Measurements from ENCODE around the gene CFAP20DC. TPM values are rescaled to one million over a fixed set of nuclear protein-coding genes. Genes with fewer than 3 reads are reported as not detected.
A peak's percentile ranks its signal among the peaks of the same experiment; 100 is the strongest.

The CFAP20DC gene
- total RNA-seq, 1 donor = 2.2 TPM

GRCh38 chr3:58839964-58840363 lies 209.9 kb downstream of the CFAP20DC start:
- Histone ChIP-seq H3K27me3 (ENCODE audit: insufficient read depth, low read length) (no peaks in the 10 kb centered on the region), H3K4me2 (ENCODE audit: insufficient read depth, low read length) (no peak overlapping the region), H3K4me3 (ENCODE audit: insufficient read depth, low read length) (no peak overlapping the region), H2AFZ (ENCODE audit: low read length) (no peak overlapping the region), H3K4me1 (ENCODE audit: insufficient read depth, low read length) (peaks cover 5% of the 10 kb centered on the region), H3K9me3 (ENCODE audit: low read depth, low read length) (no peaks in the 10 kb centered on the region), H3K36me3 (ENCODE audit: insufficient read depth, low read length) (no peaks in the 10 kb centered on the region), H3K79me2 (ENCODE audit: insufficient read depth, low read length) (no peaks in the 10 kb centered on the region), H4K20me1 (ENCODE audit: insufficient read depth, low read length) (no peaks in the 10 kb centered on the region), H3K27ac (ENCODE audit: low read depth, low read length) (no peak overlapping the region)
- TF ChIP-seq, protein P1, sequence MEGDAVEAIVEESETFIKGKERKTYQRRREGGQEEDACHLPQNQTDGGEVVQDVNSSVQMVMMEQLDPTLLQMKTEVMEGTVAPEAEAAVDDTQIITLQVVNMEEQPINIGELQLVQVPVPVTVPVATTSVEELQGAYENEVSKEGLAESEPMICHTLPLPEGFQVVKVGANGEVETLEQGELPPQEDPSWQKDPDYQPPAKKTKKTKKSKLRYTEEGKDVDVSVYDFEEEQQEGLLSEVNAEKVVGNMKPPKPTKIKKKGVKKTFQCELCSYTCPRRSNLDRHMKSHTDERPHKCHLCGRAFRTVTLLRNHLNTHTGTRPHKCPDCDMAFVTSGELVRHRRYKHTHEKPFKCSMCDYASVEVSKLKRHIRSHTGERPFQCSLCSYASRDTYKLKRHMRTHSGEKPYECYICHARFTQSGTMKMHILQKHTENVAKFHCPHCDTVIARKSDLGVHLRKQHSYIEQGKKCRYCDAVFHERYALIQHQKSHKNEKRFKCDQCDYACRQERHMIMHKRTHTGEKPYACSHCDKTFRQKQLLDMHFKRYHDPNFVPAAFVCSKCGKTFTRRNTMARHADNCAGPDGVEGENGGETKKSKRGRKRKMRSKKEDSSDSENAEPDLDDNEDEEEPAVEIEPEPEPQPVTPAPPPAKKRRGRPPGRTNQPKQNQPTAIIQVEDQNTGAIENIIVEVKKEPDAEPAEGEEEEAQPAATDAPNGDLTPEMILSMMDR (IDR thresholded peaks at IDR 0.05; ENCODE audit: extremely low read depth, low read depth, low read length) = no peak
- no peak for DNase-seq (ENCODE audit: insufficient read length, low spot score, missing footprints)

DNA sequence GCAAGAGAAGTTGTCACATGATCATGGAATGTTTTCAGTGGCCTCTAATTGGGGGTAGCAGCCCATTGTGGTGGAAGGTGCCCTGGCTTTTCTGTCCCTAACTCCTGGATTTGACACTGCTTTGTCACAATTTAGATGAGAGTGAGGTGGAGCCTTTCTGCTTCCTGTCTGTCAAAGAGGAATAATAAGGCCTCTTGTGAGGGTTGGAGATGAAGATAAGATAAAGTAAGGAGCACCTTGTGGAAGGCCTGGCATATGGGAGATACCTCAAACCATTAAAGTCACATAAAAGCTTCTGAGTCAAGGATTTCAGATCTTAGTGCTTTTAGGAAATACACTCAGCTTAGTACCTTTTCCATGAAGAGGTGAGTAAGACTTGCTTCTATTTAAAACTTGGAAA lies 210.6 kb downstream of the CFAP20DC start:
- H3K4me3 ChIP-seq (ENCODE audit: insufficient read depth, low read length) = no peak overlapping the region
- H3K79me2 ChIP-seq (ENCODE audit: insufficient read depth, low read length) = no peaks in the 10 kb centered on the region
- no peaks in the 10 kb centered on the region for H3K36me3 ChIP-seq (ENCODE audit: insufficient read depth, low read length)
- H3K9me3 ChIP-seq (ENCODE audit: low read depth, low read length) = no peaks in the 10 kb centered on the region
- H4K20me1 ChIP-seq (ENCODE audit: insufficient read depth, low read length) = no peaks in the 10 kb centered on the region
- H3K4me2 ChIP-seq (ENCODE audit: insufficient read depth, low read length) = no peak overlapping the region
- DNase-seq (ENCODE audit: insufficient read length, low spot score, missing footprints) = no peak
- H2AFZ ChIP-seq (ENCODE audit: low read length) = no peak overlapping the region
- H3K27me3 ChIP-seq (ENCODE audit: insufficient read depth, low read length) = no peaks in the 10 kb centered on the region
- H3K4me1 ChIP-seq (ENCODE audit: insufficient read depth, low read length) = peaks cover 7% of the 10 kb centered on the region
- TF ChIP-seq, protein P1 (IDR thresholded peaks at IDR 0.05; ENCODE audit: extremely low read depth, low read depth, low read length) = no peak
- H3K27ac ChIP-seq (ENCODE audit: low read depth, low read length) = no peak overlapping the region

- DNase-seq (ENCODE audit: insufficient read length, low spot score, missing footprints) = no peak
- Histone ChIP-seq H3K79me2 (ENCODE audit: insufficient read depth, low read length) (no peaks in the 10 kb centered on the region), H3K4me1 (ENCODE audit: insufficient read depth, low read length) (peaks cover 7% of the 10 kb centered on the region), H2AFZ (ENCODE audit: low read length) (no peak overlapping the region), H3K4me2 (ENCODE audit: insufficient read depth, low read length) (no peak overlapping the region), H3K4me3 (ENCODE audit: insufficient read depth, low read length) (no peak overlapping the region), H3K9me3 (ENCODE audit: low read depth, low read length) (no peaks in the 10 kb centered on the region), H4K20me1 (ENCODE audit: insufficient read depth, low read length) (no peaks in the 10 kb centered on the region), H3K36me3 (ENCODE audit: insufficient read depth, low read length) (no peaks in the 10 kb centered on the region), H3K27me3 (ENCODE audit: insufficient read depth, low read length) (no peaks in the 10 kb centered on the region), H3K27ac (ENCODE audit: low read depth, low read length) (no peak overlapping the region)
- TF ChIP-seq, protein P1 (IDR thresholded peaks at IDR 0.05; ENCODE audit: extremely low read depth, low read depth, low read length) = no peak
Measured at GRCh38 chr3:58837856-58838255, 212.0 kb downstream of the CFAP20DC start.

DNA sequence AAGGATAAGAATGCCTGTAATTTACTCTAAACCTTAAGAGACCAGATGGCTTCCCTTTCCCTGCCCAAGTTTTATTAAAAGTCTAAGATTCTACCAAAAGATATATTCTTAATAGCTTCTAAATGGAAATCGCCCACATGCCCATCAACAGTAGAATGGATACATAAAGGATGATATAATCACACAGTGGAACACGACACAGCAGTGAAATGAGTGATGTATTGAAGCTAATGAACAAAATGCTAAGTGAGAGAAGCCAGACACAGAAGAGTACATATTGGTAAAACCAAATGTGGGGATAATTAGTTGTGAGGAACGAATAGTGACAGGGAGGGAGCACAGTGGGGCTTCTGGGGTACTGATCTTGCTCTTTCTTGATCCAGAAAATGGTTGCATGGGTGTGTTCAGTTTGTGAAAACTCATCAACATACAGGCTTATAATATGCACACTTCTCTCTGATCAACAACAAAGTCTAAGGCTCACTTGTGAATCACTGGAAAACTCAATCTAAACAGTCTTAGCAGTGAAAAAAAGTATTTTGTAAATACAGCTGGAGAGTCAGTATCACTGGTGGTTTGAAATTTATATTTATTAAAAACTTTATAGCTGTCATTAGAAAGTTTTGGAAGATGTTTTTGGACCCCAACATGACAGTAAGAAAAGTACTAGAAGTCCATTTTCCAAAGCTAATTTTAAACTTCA lies 212.5 kb downstream of the CFAP20DC start:
- Histone ChIP-seq H3K27me3 (ENCODE audit: insufficient read depth, low read length) (no peaks in the 10 kb centered on the region), H3K27ac (ENCODE audit: low read depth, low read length) (no peak overlapping the region), H3K4me1 (ENCODE audit: insufficient read depth, low read length) (peaks cover 7% of the 10 kb centered on the region), H3K4me3 (ENCODE audit: insufficient read depth, low read length) (no peak overlapping the region), H3K79me2 (ENCODE audit: insufficient read depth, low read length) (no peaks in the 10 kb centered on the region), H3K36me3 (ENCODE audit: insufficient read depth, low read length) (no peaks in the 10 kb centered on the region), H2AFZ (ENCODE audit: low read length) (no peak overlapping the region), H3K9me3 (ENCODE audit: low read depth, low read length) (no peaks in the 10 kb centered on the region), H4K20me1 (ENCODE audit: insufficient read depth, low read length) (no peaks in the 10 kb centered on the region), H3K4me2 (ENCODE audit: insufficient read depth, low read length) (no peak overlapping the region)
- DNase-seq (ENCODE audit: insufficient read length, low spot score, missing footprints) = peak; percentile 58
- TF ChIP-seq, protein P1 (IDR thresholded peaks at IDR 0.05; ENCODE audit: extremely low read depth, low read depth, low read length) = no peak
